Activated CD8-positive, alpha-beta T cell treated with anti-CD3 and anti-CD28 coated beads, Interleukin-2, amount 10 ng/mL, durations not matched to agents 7 days and 5 days (primary cell): Measurements from ENCODE around the gene WDR81. TPM values are rescaled to one million over a fixed set of nuclear protein-coding genes. Genes with fewer than 3 reads are reported as not detected.

Experiments used
- total RNA-seq, 2 experiments: library from RNA; stranded (reverse); gene quantifications; one replicate each; pipeline ENCODE4 v1.2.3, GENCODE V29; 2021

The WDR81 gene
- total RNA-seq, 2 experiments from 2014 or later: 29.4 to 30.8 TPM

Other genes starting within 250 kb of the WDR81 start
- gene MYO1C, start 232.0 kb upstream of the WDR81 start, total RNA-seq: 10 to 100 TPM; 18.5 to 21.8 TPM
- gene INPP5K, start 208.1 kb upstream of the WDR81 start, total RNA-seq: 10 to 100 TPM; 37.6 to 39.6 TPM
- gene PITPNA, start 161.9 kb upstream of the WDR81 start, total RNA-seq: 10 to 100 TPM; 44.6 to 47.3 TPM
- gene SLC43A2, start 95.9 kb upstream of the WDR81 start, total RNA-seq: under 1 TPM; 0.55 to 0.68 TPM
- 1 to 10 TPM; 4.5 to 5.3 TPM for gene SCARF1, start 79.0 kb upstream of the WDR81 start, total RNA-seq
- gene RILP, start 74.8 kb upstream of the WDR81 start, total RNA-seq: 1 to 10 TPM; 6.2 to 6.5 TPM
- gene PRPF8, start 39.8 kb upstream of the WDR81 start, total RNA-seq: 100 to 1,000 TPM; 309 to 321 TPM
- gene TLCD2, start 14.3 kb upstream of the WDR81 start, total RNA-seq: under 1 TPM in 1 of 2 experiments, not detected in 1; 0.13 TPM
- under 1 TPM; 0.16 to 0.31 TPM for gene SERPINF2, start 18.2 kb downstream of the WDR81 start, total RNA-seq
- gene SERPINF1, start 37.4 kb downstream of the WDR81 start, total RNA-seq: 1 to 10 TPM; 3.9 to 6.0 TPM
- 10 to 100 TPM; 40.3 to 41.7 TPM for gene SMYD4, start 105.2 kb downstream of the WDR81 start, total RNA-seq
- 100 to 1,000 TPM; 314 to 325 TPM for gene RPA1, start 105.3 kb downstream of the WDR81 start, total RNA-seq